ENCODE measurements around the gene CNTD1. TPM values are rescaled to one million over a fixed set of nuclear protein-coding genes. Genes with fewer than 3 reads are reported as not detected.
A peak's percentile ranks its signal among the peaks of the same experiment; 100 is the strongest.

The CNTD1 gene
- total and polyA plus RNA-seq, 7 experiments from 2014 or later = 0.24 to 0.32 TPM; not detected in 5

- ChIA-PET POLR2A (interaction anchor here (0.6 to 4.2 kb wide), 3 partner anchors 9 to 25 kb away, joined by 3 to 19 read pairs (median 4); partner anchors contain the start of gene VPS25), CTCF (no interaction called here)
- Histone ChIP-seq H3K27me3 (ENCODE audit: control insufficient read depth in 2 of 2, insufficient read depth in 2 of 2, low read length in 2 of 2) (no peaks in the 10 kb centered on the region), H3K36me3 (ENCODE audit: control insufficient read depth in 2 of 3, insufficient read depth in 3 of 3, low read length in 3 of 3) (peaks cover 0 to 4% (median 0%) of the 10 kb centered on the region in 3 experiments), H3K4me3 (ENCODE audit: low read length) (peak overlapping the region; percentile 98), H3K4me1 (ENCODE audit: control insufficient read depth in 2 of 2, insufficient read depth in 2 of 2, low read length in 2 of 2) (peaks cover 8 to 10% of the 10 kb centered on the region in 2 donors), H3K9me3 (ENCODE audit: control insufficient read depth in 2 of 3, low read length in 3 of 3) (no peaks in the 10 kb centered on the region), H3K27ac (ENCODE audit: low read depth, low read length) (peak overlapping the region; percentile 76)
- Mint-ChIP-seq H3K9me3 (peaks cover 0 to 2% (median 0%) of the 10 kb centered on the region in 11 donors), H3K4me3 (peak overlapping the region; percentile 88 to 97 (median 94)), H3K27ac (peak overlapping the region in 5 of 9 donors; percentile 12 to 87 (median 53)), H3K36me3 (peaks cover 0 to 13% (median 5%) of the 10 kb centered on the region in 5 donors), H3K4me1 (peaks cover 22 to 34% (median 31%) of the 10 kb centered on the region in 7 donors), H3K27me3 (peaks cover 0 to 15% (median 0%) of the 10 kb centered on the region in 5 donors)
- intact Hi-C loops (cut with micrococcal nuclease) = loop anchor here (1.0 kb wide), 1 partner anchor 27 kb away; the partner anchor contains the start of gene BECN1 (in 2 of the 2)
- ATAC-seq = no peak
- no peak for DNase-seq
Measured at GRCh38 chr17:42797067-42798007, 1.3 kb upstream of the CNTD1 start.

- intact Hi-C loops (cut with micrococcal nuclease) = loop anchor here (1.0 kb wide), 1 partner anchor 26 kb away; the partner anchor contains the start of gene BECN1 (in 2 of the 2)
- H3K27ac Mint-ChIP-seq = peak overlapping the region in 8 of 9 donors; percentile 68 to 93 (median 84)
- H3K4me1 Mint-ChIP-seq = peaks cover 22 to 34% (median 31%) of the 10 kb centered on the region in 7 donors
- Histone ChIP-seq H3K27me3 (ENCODE audit: control insufficient read depth in 2 of 2, insufficient read depth in 2 of 2, low read length in 2 of 2) (no peaks in the 10 kb centered on the region), H3K27ac (ENCODE audit: low read depth, low read length) (peak overlapping the region; percentile 76), H3K9me3 (ENCODE audit: control insufficient read depth in 2 of 3, low read length in 3 of 3) (no peaks in the 10 kb centered on the region), H3K4me1 (ENCODE audit: control insufficient read depth in 2 of 2, insufficient read depth in 2 of 2, low read length in 2 of 2) (peaks cover 8 to 10% of the 10 kb centered on the region in 2 donors), H3K4me3 (ENCODE audit: low read length) (peak overlapping the region; percentile 98), H3K36me3 (ENCODE audit: control insufficient read depth in 2 of 3, insufficient read depth in 3 of 3, low read length in 3 of 3) (peaks cover 0 to 4% (median 0%) of the 10 kb centered on the region in 3 experiments)
- peaks cover 0 to 2% (median 0%) of the 10 kb centered on the region in 11 donors for H3K9me3 Mint-ChIP-seq
- H3K27me3 Mint-ChIP-seq = peaks cover 0 to 19% (median 0%) of the 10 kb centered on the region in 5 donors
- DNase-seq (no peak), ATAC-seq (no peak)
- ChIA-PET CTCF (interaction anchor here (0.7 to 1.0 kb wide), 2 partner anchors 26 to 38 kb away, joined by 3 to 6 read pairs; partner anchors contain the start of gene BECN1), POLR2A (interaction anchor here (0.6 to 4.2 kb wide), 5 partner anchors 8 to 682 kb away, joined by 3 to 19 read pairs (median 3); partner anchors contain the start of genes BECN1, PSME3 and VPS25)
- H3K36me3 Mint-ChIP-seq = peaks cover 0 to 13% (median 5%) of the 10 kb centered on the region in 5 donors
- H3K4me3 Mint-ChIP-seq = peak overlapping the region; percentile 88 to 97 (median 94)
Measured at GRCh38 chr17:42798011-42798382, 664 bp upstream of the CNTD1 start.

GRCh38 chr17:42803074-42803883 is 4.6 kb downstream of the CNTD1 start:
- H3K27me3 Mint-ChIP-seq = peaks cover 0 to 20% (median 0%) of the 10 kb centered on the region in 5 donors
- Histone ChIP-seq H3K4me3 (ENCODE audit: low read length) (no peak overlapping the region), H3K36me3 (ENCODE audit: control insufficient read depth in 2 of 3, insufficient read depth in 3 of 3, low read length in 3 of 3) (peaks cover 0 to 3% (median 0%) of the 10 kb centered on the region in 3 experiments), H3K4me1 (ENCODE audit: control insufficient read depth in 2 of 2, insufficient read depth in 2 of 2, low read length in 2 of 2) (no peaks in the 10 kb centered on the region), H3K27me3 (ENCODE audit: control insufficient read depth in 2 of 2, insufficient read depth in 2 of 2, low read length in 2 of 2) (no peaks in the 10 kb centered on the region), H3K27ac (ENCODE audit: low read depth, low read length) (no peak overlapping the region), H3K9me3 (ENCODE audit: control insufficient read depth in 2 of 3, low read length in 3 of 3) (no peaks in the 10 kb centered on the region)
- ATAC-seq (no peak), DNase-seq (no peak)
- POLR2A ChIA-PET = interaction anchor here (0.6 to 1.0 kb wide), 2 partner anchors 21 to 30 kb away, joined by 3 to 10 read pairs; partner anchors contain the start of genes BECN1 and VPS25
- H3K27ac Mint-ChIP-seq = no peak overlapping the region
- H3K4me3 Mint-ChIP-seq = no peak overlapping the region
- intact Hi-C loops (cut with micrococcal nuclease) = no loop called here
- peaks cover 6 to 10% (median 7%) of the 10 kb centered on the region in 7 donors for H3K4me1 Mint-ChIP-seq
- peaks cover 0 to 4% (median 0%) of the 10 kb centered on the region in 5 donors for H3K36me3 Mint-ChIP-seq
- no peaks in the 10 kb centered on the region for H3K9me3 Mint-ChIP-seq
- CTCF ChIA-PET = interaction anchor here (0.6 to 0.9 kb wide), 2 partner anchors 12 to 889 kb away, joined by 3 read pairs; no protein-coding TSS in a partner anchor

GRCh38 chr17:42804918-42805367 is 6.3 kb downstream of the CNTD1 start:
- ChIA-PET CTCF (no interaction called here), POLR2A (no interaction called here)
- no peaks in the 10 kb centered on the region for H3K4me1 ChIP-seq (ENCODE audit: control insufficient read depth in 2 of 2, insufficient read depth in 2 of 2, low read length in 2 of 2)
- no peak overlapping the region for H3K27ac ChIP-seq (ENCODE audit: low read depth, low read length)
- H3K27me3 Mint-ChIP-seq = peaks cover 0 to 18% (median 0%) of the 10 kb centered on the region in 5 donors
- H3K36me3 Mint-ChIP-seq = peaks cover 0 to 4% (median 0%) of the 10 kb centered on the region in 5 donors
- DNase-seq (no peak), ATAC-seq (no peak)
- no peaks in the 10 kb centered on the region for H3K9me3 Mint-ChIP-seq
- H3K27me3 ChIP-seq (ENCODE audit: control insufficient read depth in 2 of 2, insufficient read depth in 2 of 2, low read length in 2 of 2) = no peaks in the 10 kb centered on the region
- H3K4me3 Mint-ChIP-seq = no peak overlapping the region
- H3K9me3 ChIP-seq (ENCODE audit: control insufficient read depth in 2 of 3, low read length in 3 of 3) = no peaks in the 10 kb centered on the region
- peaks cover 0 to 7% (median 6%) of the 10 kb centered on the region in 3 experiments for H3K36me3 ChIP-seq (ENCODE audit: control insufficient read depth in 2 of 3, insufficient read depth in 3 of 3, low read length in 3 of 3)
- intact Hi-C loops (cut with micrococcal nuclease) = no loop called here
- no peaks in the 10 kb centered on the region for H3K4me1 Mint-ChIP-seq
- H3K27ac Mint-ChIP-seq = no peak overlapping the region
- no peak overlapping the region for H3K4me3 ChIP-seq (ENCODE audit: low read length)

GRCh38 chr17:42806249-42806648 is 7.6 kb downstream of the CNTD1 start:
- Mint-ChIP-seq H3K36me3 (peaks cover 0 to 14% (median 6%) of the 10 kb centered on the region in 5 donors), H3K4me3 (no peak overlapping the region), H3K9me3 (no peaks in the 10 kb centered on the region), H3K4me1 (no peaks in the 10 kb centered on the region), H3K27ac (peak overlapping the region in 1 of 9 donors; percentile 53), H3K27me3 (peaks cover 0 to 10% (median 0%) of the 10 kb centered on the region in 5 donors)
- POLR2A ChIA-PET = interaction anchor here (0.6 to 1.7 kb wide), 3 partner anchors 9 to 21 kb away, joined by 3 to 4 read pairs (median 4); no protein-coding TSS in a partner anchor
- H3K4me3 ChIP-seq (ENCODE audit: low read length) = no peak overlapping the region
- H3K27ac ChIP-seq (ENCODE audit: low read depth, low read length) = no peak overlapping the region
- no peaks in the 10 kb centered on the region for H3K27me3 ChIP-seq (ENCODE audit: control insufficient read depth in 2 of 2, insufficient read depth in 2 of 2, low read length in 2 of 2)
- CTCF ChIA-PET = interaction anchor here (0.6 to 0.7 kb wide), 2 partner anchors 14 to 24 kb away, joined by 3 to 5 read pairs; no protein-coding TSS in a partner anchor
- DNase-seq (no peak), ATAC-seq (no peak)
- intact Hi-C loops (cut with micrococcal nuclease) = no loop called here
- H3K9me3 ChIP-seq (ENCODE audit: control insufficient read depth in 2 of 3, low read length in 3 of 3) = no peaks in the 10 kb centered on the region
- no peaks in the 10 kb centered on the region for H3K4me1 ChIP-seq (ENCODE audit: control insufficient read depth in 2 of 2, insufficient read depth in 2 of 2, low read length in 2 of 2)
- peaks cover 0 to 19% (median 11%) of the 10 kb centered on the region in 3 experiments for H3K36me3 ChIP-seq (ENCODE audit: control insufficient read depth in 2 of 3, insufficient read depth in 3 of 3, low read length in 3 of 3)

All from naive thymus-derived CD4-positive, alpha-beta T cell (primary cell).